HG03460 (cell line): ENCODE data around the gene FAM219B.

ENCODE experiments used
- ATAC-seq: cut with Tn5 transposase; IDR thresholded peaks from one replicate; pipeline ENCODE4 v1.9.1; 2021; ENCODE audit not compliant: unreplicated experiment

The FAM219B gene

DNA sequence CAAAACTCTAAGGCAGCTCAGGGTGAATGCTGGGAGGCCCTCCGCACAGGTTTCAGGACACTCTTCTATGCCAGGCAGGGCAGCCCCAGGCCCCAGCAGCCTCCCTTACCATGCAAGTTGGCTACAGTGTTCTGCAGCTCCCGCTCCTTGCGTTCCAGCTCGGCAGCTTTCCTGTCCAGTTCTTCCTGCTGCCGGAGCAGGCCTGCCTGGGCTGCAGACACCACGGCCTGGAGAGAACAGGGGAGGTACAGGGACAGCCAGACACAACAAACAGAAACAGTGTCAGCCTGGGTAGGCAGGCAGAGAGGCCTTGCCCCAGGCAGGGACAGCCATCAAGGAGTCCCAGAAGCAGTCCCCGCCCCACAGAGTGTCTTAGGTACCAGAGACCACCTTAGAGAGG is 54.7 kb downstream of the FAM219B start:
- no peak for ATAC-seq

DNA sequence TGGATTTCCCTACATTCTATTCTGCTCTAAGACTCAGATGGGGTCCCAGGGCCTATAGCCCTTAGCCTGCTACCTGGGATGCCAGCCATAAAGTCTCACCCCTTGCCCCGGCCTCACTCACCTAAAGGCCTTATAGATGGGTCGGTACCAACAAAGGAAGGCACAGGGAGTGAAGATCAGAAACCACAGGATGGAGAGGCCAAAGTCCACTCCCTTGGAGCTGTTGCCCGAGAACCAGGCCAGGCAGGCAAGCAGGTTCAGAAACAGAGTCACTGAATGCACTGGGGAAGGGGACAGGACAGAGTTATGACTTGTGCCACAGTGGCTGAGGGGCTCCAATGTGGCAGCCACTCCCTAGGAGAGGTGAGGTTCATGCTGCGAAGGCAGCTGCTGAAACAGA is 56.3 kb downstream of the FAM219B start:
- no peak for ATAC-seq
